ENCODE data around the gene KDM1A.

Gene KDM1A

DNA sequence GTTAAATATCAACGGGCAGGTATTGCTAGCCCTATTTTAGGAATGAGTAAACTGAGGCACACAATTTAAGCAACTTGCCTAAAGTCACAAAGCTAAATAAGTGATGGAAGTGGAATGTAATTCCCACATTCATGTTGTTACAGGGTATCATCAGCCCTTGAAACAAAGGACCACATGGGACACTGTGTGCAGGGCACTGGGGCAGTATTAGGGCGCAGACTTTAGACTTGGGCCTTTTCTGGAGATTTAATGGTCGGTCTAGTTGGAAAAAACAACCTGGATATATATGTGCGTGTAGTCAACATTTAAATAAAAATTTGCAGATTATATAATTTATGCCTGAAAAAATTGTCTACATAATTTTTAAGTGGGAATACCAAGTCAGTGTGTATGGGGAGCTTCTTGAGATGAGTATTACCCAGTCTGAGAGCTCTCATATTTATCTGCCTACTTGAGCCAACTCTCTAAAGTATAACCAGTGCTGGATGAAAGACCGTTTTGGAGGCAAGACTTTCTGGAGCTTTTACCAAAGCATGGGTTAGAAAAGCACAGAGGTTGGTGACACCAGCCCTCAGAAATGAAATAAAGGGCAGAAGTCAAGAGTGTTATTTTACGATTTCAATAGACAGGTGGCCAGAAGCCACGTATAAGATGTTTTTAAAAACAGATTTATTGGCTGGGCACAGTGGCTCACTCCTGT, 1.6 kb downstream of the KDM1A start:
- peak overlapping the region; percentile 88 for H3K4me3 ChIP-seq (ENCODE audit: low read depth, low read length)
- TF ChIP-seq, protein P1, sequence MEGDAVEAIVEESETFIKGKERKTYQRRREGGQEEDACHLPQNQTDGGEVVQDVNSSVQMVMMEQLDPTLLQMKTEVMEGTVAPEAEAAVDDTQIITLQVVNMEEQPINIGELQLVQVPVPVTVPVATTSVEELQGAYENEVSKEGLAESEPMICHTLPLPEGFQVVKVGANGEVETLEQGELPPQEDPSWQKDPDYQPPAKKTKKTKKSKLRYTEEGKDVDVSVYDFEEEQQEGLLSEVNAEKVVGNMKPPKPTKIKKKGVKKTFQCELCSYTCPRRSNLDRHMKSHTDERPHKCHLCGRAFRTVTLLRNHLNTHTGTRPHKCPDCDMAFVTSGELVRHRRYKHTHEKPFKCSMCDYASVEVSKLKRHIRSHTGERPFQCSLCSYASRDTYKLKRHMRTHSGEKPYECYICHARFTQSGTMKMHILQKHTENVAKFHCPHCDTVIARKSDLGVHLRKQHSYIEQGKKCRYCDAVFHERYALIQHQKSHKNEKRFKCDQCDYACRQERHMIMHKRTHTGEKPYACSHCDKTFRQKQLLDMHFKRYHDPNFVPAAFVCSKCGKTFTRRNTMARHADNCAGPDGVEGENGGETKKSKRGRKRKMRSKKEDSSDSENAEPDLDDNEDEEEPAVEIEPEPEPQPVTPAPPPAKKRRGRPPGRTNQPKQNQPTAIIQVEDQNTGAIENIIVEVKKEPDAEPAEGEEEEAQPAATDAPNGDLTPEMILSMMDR (IDR thresholded peaks at IDR 0.05; ENCODE audit: insufficient read depth, low read depth, low read length, missing control alignments) = no peak
- no peak for DNase-seq (ENCODE audit: low read depth)

DNA sequence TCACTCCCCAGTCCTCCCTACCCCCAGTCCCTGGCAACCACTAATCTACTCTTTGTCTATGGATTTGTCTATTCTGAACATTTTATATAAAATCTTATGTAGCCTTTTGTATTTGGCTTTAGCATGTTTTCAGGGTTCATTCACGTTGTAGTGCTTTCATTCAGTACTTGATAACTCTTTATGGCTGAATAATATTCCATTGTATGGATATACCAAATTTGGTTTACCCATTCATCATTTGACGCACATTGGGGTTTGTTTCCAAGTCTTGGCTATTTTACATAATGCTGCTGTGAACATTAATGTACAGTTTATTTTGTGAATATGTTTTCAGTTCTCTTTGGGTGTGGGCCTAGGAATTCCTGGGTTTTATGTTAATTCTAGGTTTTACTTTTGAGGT, 2.6 kb downstream of the KDM1A start:
- H3K4me3 ChIP-seq (ENCODE audit: low read depth, low read length) = no peak overlapping the region
- DNase-seq (ENCODE audit: low read depth) = no peak
- TF ChIP-seq, protein P1 (IDR thresholded peaks at IDR 0.05; ENCODE audit: insufficient read depth, low read depth, low read length, missing control alignments) = no peak

DNA sequence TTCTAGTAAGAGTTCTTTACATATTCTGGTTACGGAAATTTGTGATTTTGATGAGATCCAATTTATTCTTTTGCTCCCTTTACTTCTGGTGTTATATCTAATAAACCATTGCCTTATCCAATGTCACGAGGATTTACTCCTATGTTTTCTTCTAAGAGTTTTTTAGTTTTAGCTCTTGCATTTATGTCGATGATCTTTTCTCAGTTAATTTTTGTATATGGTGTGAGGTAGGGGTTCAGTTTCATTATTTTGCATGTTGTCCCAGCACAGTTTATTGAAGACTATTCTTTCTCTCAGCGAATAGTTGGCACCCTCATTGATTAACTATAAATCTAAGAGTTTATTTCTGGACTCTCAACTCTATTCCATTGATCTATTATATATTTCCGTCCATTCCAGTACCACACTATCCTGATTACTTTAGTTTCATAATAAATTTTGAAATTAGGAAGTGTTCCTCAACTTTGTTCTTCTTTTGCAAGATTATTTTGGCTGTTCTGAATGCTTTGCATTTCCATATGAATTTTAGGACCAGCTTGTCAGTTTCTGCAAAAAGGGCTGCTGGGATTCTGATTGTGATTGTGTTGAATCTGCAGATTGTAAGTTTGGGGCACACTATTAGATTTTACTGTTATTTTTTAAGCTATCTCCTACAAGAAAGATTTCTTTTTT, 4.0 kb downstream of the KDM1A start:
- no peak overlapping the region for H3K4me3 ChIP-seq (ENCODE audit: low read depth, low read length)
- TF ChIP-seq, protein P1 (IDR thresholded peaks at IDR 0.05; ENCODE audit: insufficient read depth, low read depth, low read length, missing control alignments) = no peak
- no peak for DNase-seq (ENCODE audit: low read depth)

DNA sequence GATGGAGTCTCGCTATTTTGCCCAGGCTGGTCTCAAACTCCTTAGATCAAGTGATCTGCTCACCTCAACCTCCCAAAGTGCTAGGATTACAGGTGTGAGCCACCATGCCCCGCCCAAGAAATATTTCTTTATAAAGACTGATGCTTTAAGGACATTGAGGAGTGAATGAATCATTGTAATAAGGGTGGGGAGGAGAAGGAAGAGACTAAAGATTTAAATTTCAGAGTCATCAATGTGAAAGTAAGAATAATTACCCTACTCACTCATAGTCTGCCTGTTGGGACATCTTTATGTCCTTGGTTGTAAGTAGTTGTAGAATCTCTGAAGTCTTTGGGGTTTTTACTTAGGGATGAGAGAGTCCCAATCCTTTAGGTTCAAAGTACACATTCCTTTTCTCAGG, 7.3 kb downstream of the KDM1A start:
- TF ChIP-seq, protein P1 (IDR thresholded peaks at IDR 0.05; ENCODE audit: insufficient read depth, low read depth, low read length, missing control alignments) = no peak
- DNase-seq (ENCODE audit: low read depth) = no peak
- no peak overlapping the region for H3K4me3 ChIP-seq (ENCODE audit: low read depth, low read length)

DNA sequence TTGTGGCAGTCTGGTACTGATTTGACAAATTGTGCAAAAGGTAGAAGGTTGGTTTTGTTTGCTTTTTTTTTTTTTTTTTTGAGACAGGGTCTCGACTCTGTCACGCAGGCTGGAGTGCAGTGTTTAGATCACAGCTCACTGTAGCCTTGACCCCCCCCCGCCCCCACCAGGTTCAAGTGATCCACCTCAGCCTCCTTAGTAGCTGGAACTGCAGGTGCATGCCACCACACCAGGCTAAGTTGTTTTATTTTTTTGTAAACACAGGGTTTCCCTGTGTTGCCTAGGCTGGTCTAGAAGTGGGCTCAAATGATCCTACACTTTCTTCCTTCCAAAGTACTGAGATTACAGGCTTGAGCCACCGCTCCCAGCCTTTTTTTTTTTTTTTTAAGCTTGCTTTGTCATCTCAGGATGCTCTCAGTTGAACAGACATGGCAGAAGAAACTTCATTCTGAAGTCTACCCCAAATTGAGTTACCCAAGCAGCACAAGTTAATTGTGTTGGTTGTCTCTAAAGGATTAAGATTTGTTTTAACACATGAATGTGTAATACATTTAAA, 8.2 kb downstream of the KDM1A start:
- TF ChIP-seq, protein P1 (IDR thresholded peaks at IDR 0.05; ENCODE audit: insufficient read depth, low read depth, low read length, missing control alignments) = no peak
- no peak overlapping the region for H3K4me3 ChIP-seq (ENCODE audit: low read depth, low read length)
- no peak for DNase-seq (ENCODE audit: low read depth)

DNA sequence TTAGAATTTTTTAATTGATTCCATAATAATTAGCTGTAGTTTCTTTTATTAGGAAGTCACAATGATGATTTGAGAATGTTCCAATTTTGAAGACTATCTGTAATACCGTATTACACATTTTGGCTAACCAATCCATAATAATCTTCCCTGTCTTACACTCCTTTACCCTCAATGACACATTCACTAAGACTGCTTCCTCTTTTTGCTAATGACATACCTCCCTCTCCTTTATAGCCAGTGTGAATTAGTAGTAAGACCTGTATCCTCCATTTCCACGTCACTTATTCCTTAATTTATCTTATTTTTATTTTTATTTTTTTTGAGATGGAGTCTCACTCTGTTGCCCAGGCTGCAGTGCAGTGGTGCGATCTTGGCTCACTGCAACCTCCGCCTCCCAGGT, 10.1 kb downstream of the KDM1A start:
- TF ChIP-seq, protein P1 (IDR thresholded peaks at IDR 0.05; ENCODE audit: insufficient read depth, low read depth, low read length, missing control alignments) = no peak
- no peak overlapping the region for H3K4me3 ChIP-seq (ENCODE audit: low read depth, low read length)
- no peak for DNase-seq (ENCODE audit: low read depth)
